HepG2 (cell line): ENCODE results near the gene INTS2. TPM values are rescaled to one million over a fixed set of nuclear protein-coding genes. Genes with fewer than 3 reads are reported as not detected.

Experiments
- ATAC-seq: fragments of 200-7000 bp; cut with Tn5 transposase; 3 replicates; pipeline ENCODE4 v1.9.1; 2020; ENCODE audit warnings: mild to moderate bottlenecking, moderate library complexity
- BruUV-seq: library from RNA; stranded (reverse); fragments of 400-500 nt; replicated peaks from 2 replicates; lab custom pipeline; 2021; lab: Mats Ljungman, UMichigan
- CTCF ChIA-PET: fragments of 300-600 bp; formaldehyde crosslinking; extraction: SDS; loops from one replicate; lab custom pipeline; 2021; ENCODE audit warnings: low total read pairs, inconsistent platforms, low intra/inter-chr PET ratio; lab: Yijun Ruan, JAX
- POLR2A ChIA-PET: fragments of 350-600 bp; sonication (Branson Sonifier 250); formaldehyde crosslinking; loops from one replicate; lab custom pipeline; 2020; ENCODE audit warnings: antibody characterized with exemption, inconsistent platforms; lab: Yijun Ruan, JAX
- DNase-seq: peaks from one replicate; pipeline ENCODE4 v3.0.0-alpha.2; 2015; ENCODE audit warnings: low spot score
- FAIRE-seq: peaks from 3 replicates; lab custom pipeline; 2011; peaks lifted over from hg19 to GRCh38; lab: Jason Lieb, UNC
- H2AFZ ChIP-seq: one replicate; pipeline ENCODE4 v1.6.1; 2011; ENCODE audit warnings: low read length, inconsistent platforms
- H3K27ac ChIP-seq: fragments of 300-600 bp; 3 replicates; pipeline ENCODE4 v1.8.0; 2011; ENCODE audit warnings: mixed run types, mild to moderate bottlenecking, mixed read lengths, low read length, inconsistent platforms; ENCODE audit not compliant: insufficient read depth; ENCODE audit errors: extremely low read length
- H3K27me3 ChIP-seq, 2 experiments: fragments of 200-600 bp in 1 of 2; 2 replicates in 1 of 2; 3 replicates in 1 of 2; pipeline versions ENCODE4 v1.6.0 to v1.8.0; 2011; ENCODE audit warnings: low read length in 2 of 2, mild to moderate bottlenecking in 2 of 2, moderate library complexity in 2 of 2, inconsistent platforms in 1 of 2; ENCODE audit not compliant: insufficient read depth in 2 of 2, control insufficient read depth in 1 of 2
- H3K36me3 ChIP-seq, 2 experiments: fragments of 200-600 bp in 1 of 2; replicated peaks in 1 of 2; 2 replicates in 1 of 2; 3 replicates in 1 of 2; pipeline versions ENCODE4 v1.5.1 to v1.8.0; 2011; ENCODE audit warnings: low read length in 2 of 2, inconsistent platforms in 1 of 2; ENCODE audit not compliant: insufficient read depth in 2 of 2, control insufficient read depth in 1 of 2
- H3K4me1 ChIP-seq: 2 replicates; pipeline ENCODE4 v1.5.1; 2012; ENCODE audit warnings: low read length, inconsistent platforms; ENCODE audit not compliant: insufficient read depth
- H3K4me2 ChIP-seq: 2 replicates; pipeline ENCODE4 v1.6.0; 2011; ENCODE audit warnings: low read depth, low read length, inconsistent platforms
- H3K4me3 ChIP-seq, 3 experiments: fragments of 200-600 bp in 1 of 3; sonication (generic), shearing (Covaris generic) in 1 of 3; replicated peaks in 1 of 3; 2 replicates each; pipeline ENCODE4 v1.5.1; 2011 to 2016; ENCODE audit warnings: low read length in 3 of 3, inconsistent platforms in 2 of 3, low read depth in 2 of 3, mild to moderate bottlenecking in 2 of 3, control low read depth in 1 of 3, mixed read lengths in 1 of 3; ENCODE audit not compliant: insufficient read depth in 1 of 3
- H3K79me2 ChIP-seq: one replicate; pipeline ENCODE4 v1.6.1; 2011; ENCODE audit warnings: low read length, inconsistent platforms; ENCODE audit not compliant: insufficient read depth
- H3K9ac ChIP-seq: 2 replicates; pipeline ENCODE4 v1.6.0; 2011; ENCODE audit warnings: mild to moderate bottlenecking, low read depth, low read length, inconsistent platforms; ENCODE audit not compliant: insufficient read depth
- H3K9me3 ChIP-seq: 2 replicates; pipeline ENCODE4 v1.5.1; 2012; ENCODE audit warnings: mild to moderate bottlenecking, low read length
- H4K20me1 ChIP-seq: 2 replicates; pipeline ENCODE4 v1.6.0; 2011; ENCODE audit warnings: inconsistent platforms, mild to moderate bottlenecking, low read length, moderate library complexity; ENCODE audit not compliant: insufficient read depth
- BCL3 ChIP-seq: sonication (generic); formaldehyde crosslinking; IDR thresholded peaks from 2 replicates; pipeline ENCODE4 v1.5.1; 2020; ENCODE audit warnings: mild to moderate bottlenecking, missing genetic modification reagents, moderate library complexity
- E2F2 ChIP-seq: sonication (generic); formaldehyde crosslinking; IDR thresholded peaks from 2 replicates; pipeline ENCODE4 v1.4.0; 2020; ENCODE audit warnings: missing genetic modification reagents, borderline replicate concordance
- ELF1 ChIP-seq: sonication (generic); formaldehyde crosslinking; IDR thresholded peaks from 2 replicates; pipeline ENCODE4 v1.4.0; 2020; ENCODE audit warnings: missing genetic modification reagents
- FOXC1 ChIP-seq: sonication (generic); formaldehyde crosslinking; IDR thresholded peaks from 2 replicates; pipeline ENCODE4 v1.8.0; 2022; ENCODE audit warnings: mild to moderate bottlenecking, missing genetic modification reagents, borderline replicate concordance
- JUNB ChIP-seq: sonication (generic); formaldehyde crosslinking; IDR thresholded peaks from 2 replicates; pipeline ENCODE4 v1.8.0; 2022; ENCODE audit warnings: missing genetic modification reagents, mild to moderate bottlenecking, borderline replicate concordance
- MYNN ChIP-seq: sonication (generic); formaldehyde crosslinking; IDR thresholded peaks from 2 replicates; pipeline ENCODE4 v1.4.0; 2020; ENCODE audit warnings: mild to moderate bottlenecking, low read depth, missing genetic modification reagents
- SUZ12 ChIP-seq: fragments of 150-350 bp; IDR thresholded peaks from 2 replicates; pipeline ENCODE4 v1.6.1; 2014; ENCODE audit warnings: low read depth, low read length
- YY1 ChIP-seq: IDR thresholded peaks from 2 replicates; pipeline ENCODE4 v1.6.1; 2011; ENCODE audit warnings: low read length, low read depth, moderate library complexity, mild to moderate bottlenecking; ENCODE audit not compliant: insufficient read depth, insufficient replicate concordance
- ZNF512B ChIP-seq: sonication (generic); formaldehyde crosslinking; IDR thresholded peaks from 2 replicates; pipeline ENCODE4 v1.5.1; 2020; ENCODE audit warnings: missing genetic modification reagents, mild to moderate bottlenecking, borderline replicate concordance
- ZNF562 ChIP-seq: sonication (generic); formaldehyde crosslinking; IDR thresholded peaks from 2 replicates; pipeline ENCODE4 v1.8.0; 2022; ENCODE audit warnings: missing genetic modification reagents, borderline replicate concordance
- ZNF790 ChIP-seq: sonication (generic); formaldehyde crosslinking; IDR thresholded peaks from 2 replicates; pipeline ENCODE4 v1.8.0; 2022; ENCODE audit warnings: missing genetic modification reagents, mild to moderate bottlenecking, borderline replicate concordance
- WGBS: methylation state at CpG from one replicate; pipeline ENCODE4 v1.1.6; 2017; ENCODE audit warnings: low lambda C conversion rate; 5-methylcytosine and 5-hydroxymethylcytosine counted together
- in situ Hi-C: cut with HindIII; loops from 2 replicates; pipeline ENCODE4 v1.10.0; 2017; ENCODE audit warnings: low pct_unique_long_range_greater_than_20kb; ENCODE audit not compliant: extremely low pct_ligation_motif_present
- intact Hi-C: fragments of 100-400 bp; cut with micrococcal nuclease; formaldehyde crosslinking; loops from one replicate; pipeline ENCODE4 v1.10.0; 2022; ENCODE audit not compliant: unreplicated experiment
- polyA plus RNA-seq, 8 experiments: library from polyadenylated mRNA; depleted of rRNA in 3 of 8; stranded (reverse) in 7 of 8; unstranded in 1 of 8; fragments of >200 nt; fragmentation: Illumina TruSeq in 4 of 8; extraction: Trizol in 4 of 8; gene quantifications; 2 replicates each; pipeline versions ENCODE4 v1.2.1 to v1.2.3, GENCODE V29; 2011 to 2016; ENCODE audit warnings: low read depth in 4 of 8, missing spikeins in 1 of 8, mixed read lengths in 1 of 8; ENCODE audit not compliant: insufficient read depth in 1 of 8
- total RNA-seq, 5 experiments: library from RNA; depleted of rRNA; stranded (reverse); fragments of >200 nt; fragmentation: Illumina TruSeq; extraction: Trizol; gene quantifications; 2 replicates each; pipeline ENCODE4 v1.2.3, GENCODE V29; 2016; ENCODE audit warnings: low read depth in 1 of 5

Gene INTS2
- total and polyA plus RNA-seq, 2 of the 13 experiments (the other 11 are each of a cell fraction or from before 2014, with no cell fraction given): 20.5 to 30.2 TPM

- no peak for TF ChIP-seq E2F2 (CRISPR knock-in tag)
These were observed 95.3 kb downstream of the INTS2 start (continued) for GRCh38 chr17:61832463-61832862.

- DNase-seq (no peak), ATAC-seq (no peak), FAIRE-seq (no peak)
- ChIA-PET POLR2A (no interaction called here), CTCF (no interaction called here)
- H3K9ac ChIP-seq: no peak overlapping the region
- TF ChIP-seq SUZ12 (no peak), YY1 (no peak), ZNF562 (CRISPR knock-in tag) (no peak), ZNF512B (CRISPR knock-in tag) (no peak), MYNN (CRISPR knock-in tag) (no peak), BCL3 (CRISPR knock-in tag) (no peak), FOXC1 (CRISPR knock-in tag) (no peak), ZNF790 (CRISPR knock-in tag) (no peak), JUNB (CRISPR knock-in tag) (no peak), ELF1 (no peak)
- no TSS peak for BruUV-seq
- WGBS: 94% methylated on average over 1 of the region's 1 CpG
- H3K4me2 ChIP-seq: no peak overlapping the region
- H2AFZ ChIP-seq: no peak overlapping the region
- in situ Hi-C loops (loop anchor here (10.0 to 25.0 kb wide), 2 partner anchors 416 to 819 kb away; no protein-coding TSS in a partner anchor), intact Hi-C loops (no loop called here)
- no peak overlapping the region for H3K4me3 ChIP-seq
- no peaks in the 10 kb centered on the region for H3K9me3 ChIP-seq
- H3K27me3 ChIP-seq: no peaks in the 10 kb centered on the region
- H4K20me1 ChIP-seq: no peaks in the 10 kb centered on the region
- H3K79me2 ChIP-seq: no peaks in the 10 kb centered on the region
- H3K27ac ChIP-seq: no peak overlapping the region
- no peaks in the 10 kb centered on the region for H3K4me1 ChIP-seq
- H3K36me3 ChIP-seq: no peaks in the 10 kb centered on the region; a peak in 3 of 5 replicates
These were observed 96.7 kb downstream of the INTS2 start for GRCh38 chr17:61831099-61831498.
